GM12801 (cell line): ENCODE data around the gene EIF3J.

ENCODE experiments used
- TF ChIP-seq, protein P1 (sequence below): IDR thresholded peaks from one replicate; pipeline ENCODE4 v1.5.1; 2011; ENCODE audit warnings: control low read depth; ENCODE audit not compliant: insufficient read length; ENCODE audit errors: extremely low read depth

EIF3J gene

GRCh38 chr15:44603126-44603525 is 66.2 kb downstream of the EIF3J start:
- TF ChIP-seq, protein P1, sequence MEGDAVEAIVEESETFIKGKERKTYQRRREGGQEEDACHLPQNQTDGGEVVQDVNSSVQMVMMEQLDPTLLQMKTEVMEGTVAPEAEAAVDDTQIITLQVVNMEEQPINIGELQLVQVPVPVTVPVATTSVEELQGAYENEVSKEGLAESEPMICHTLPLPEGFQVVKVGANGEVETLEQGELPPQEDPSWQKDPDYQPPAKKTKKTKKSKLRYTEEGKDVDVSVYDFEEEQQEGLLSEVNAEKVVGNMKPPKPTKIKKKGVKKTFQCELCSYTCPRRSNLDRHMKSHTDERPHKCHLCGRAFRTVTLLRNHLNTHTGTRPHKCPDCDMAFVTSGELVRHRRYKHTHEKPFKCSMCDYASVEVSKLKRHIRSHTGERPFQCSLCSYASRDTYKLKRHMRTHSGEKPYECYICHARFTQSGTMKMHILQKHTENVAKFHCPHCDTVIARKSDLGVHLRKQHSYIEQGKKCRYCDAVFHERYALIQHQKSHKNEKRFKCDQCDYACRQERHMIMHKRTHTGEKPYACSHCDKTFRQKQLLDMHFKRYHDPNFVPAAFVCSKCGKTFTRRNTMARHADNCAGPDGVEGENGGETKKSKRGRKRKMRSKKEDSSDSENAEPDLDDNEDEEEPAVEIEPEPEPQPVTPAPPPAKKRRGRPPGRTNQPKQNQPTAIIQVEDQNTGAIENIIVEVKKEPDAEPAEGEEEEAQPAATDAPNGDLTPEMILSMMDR: no peak

DNA sequence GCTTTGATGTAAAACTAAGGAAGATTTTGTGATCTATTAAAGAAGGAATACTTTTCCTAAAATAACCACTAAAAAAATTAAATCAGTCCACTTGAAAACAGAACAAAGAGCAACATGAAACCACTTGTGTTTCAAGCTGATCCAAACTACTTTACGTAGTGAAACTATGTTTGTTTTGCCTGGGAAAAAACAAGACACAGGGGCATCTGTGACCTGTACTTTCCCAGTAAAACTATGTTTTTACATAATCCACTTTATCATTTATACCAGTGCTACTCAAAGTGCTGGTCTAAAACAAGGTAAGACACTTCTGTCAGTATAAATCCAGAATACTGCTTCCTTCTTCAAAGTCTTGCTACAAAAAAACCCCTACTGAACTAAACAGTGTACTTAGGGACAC is 69.8 kb downstream of the EIF3J start:
- TF ChIP-seq, protein P1: no peak
